GM18909 (cell line): ENCODE data around the gene PGS1.

Experiments
- ATAC-seq: cut with Tn5 transposase; IDR thresholded peaks from one replicate; pipeline ENCODE4 v1.9.1; 2021; ENCODE audit warnings: mild to moderate bottlenecking; ENCODE audit not compliant: unreplicated experiment, poor library complexity

PGS1 gene

GRCh38 chr17:78401246-78401645 lies 22.8 kb downstream of the PGS1 start:
- ATAC-seq, result no peak

GRCh38 chr17:78401891-78402290 lies 23.4 kb downstream of the PGS1 start:
- no peak for ATAC-seq

GRCh38 chr17:78403822-78404221 lies 25.4 kb downstream of the PGS1 start:
- ATAC-seq, result no peak

GRCh38 chr17:78406396-78406795 lies 27.9 kb downstream of the PGS1 start:
- no peak for ATAC-seq

- ATAC-seq, result no peak
Observed at GRCh38 chr17:78406920-78407319, 28.5 kb downstream of the PGS1 start.

GRCh38 chr17:78407387-78408000 lies 29.0 kb downstream of the PGS1 start:
- ATAC-seq, result no peak

GRCh38 chr17:78408476-78409050 lies 30.1 kb downstream of the PGS1 start:
- no peak for ATAC-seq

- ATAC-seq, result no peak
Observed at GRCh38 chr17:78409191-78409928, 30.9 kb downstream of the PGS1 start.

GRCh38 chr17:78411241-78411857 lies 32.9 kb downstream of the PGS1 start:
- ATAC-seq, result no peak

- ATAC-seq, result no peak
Observed at GRCh38 chr17:78412403-78412802, 34.0 kb downstream of the PGS1 start.

GRCh38 chr17:78414178-78415162 lies 36.0 kb downstream of the PGS1 start:
- ATAC-seq, result no peak

GRCh38 chr17:78415821-78416711 lies 37.6 kb downstream of the PGS1 start:
- ATAC-seq, result no peak

- no peak for ATAC-seq
Observed at GRCh38 chr17:78416791-78417530, 38.5 kb downstream of the PGS1 start.

GRCh38 chr17:78417531-78417909 lies 39.1 kb downstream of the PGS1 start:
- no peak for ATAC-seq

- no peak for ATAC-seq
Observed at GRCh38 chr17:78418326-78419026, 40.0 kb downstream of the PGS1 start.

- no peak for ATAC-seq
Observed at GRCh38 chr17:78419970-78420815, 41.7 kb downstream of the PGS1 start.

- no peak for ATAC-seq
Observed at GRCh38 chr17:78421084-78421533, 42.7 kb downstream of the PGS1 start.
